SK-N-SH (cell line): Measurements from ENCODE around the gene MYO1E. TPM values are rescaled to one million over a fixed set of nuclear protein-coding genes. Genes with fewer than 3 reads are reported as not detected.

Experiments used
- CTCF ChIA-PET: fragments of 300-600, 350-600 bp; formaldehyde crosslinking; extraction: SDS; loops from one replicate; lab custom pipeline; 2021; lab: Yijun Ruan, JAX
- POLR2A ChIA-PET: fragments of 350-600 bp; sonication (Branson Sonifier 250); formaldehyde crosslinking; extraction: SDS; loops from one replicate; lab custom pipeline; 2020; ENCODE audit warnings: antibody characterized with exemption, inconsistent platforms; lab: Yijun Ruan, JAX
- DNase-seq: peaks from one replicate; pipeline ENCODE4 v3.0.0; 2012
- H2AFZ ChIP-seq: fragments of 200-600 bp; sonication (generic); 2 replicates; pipeline ENCODE4 v1.8.1; 2016; ENCODE audit warnings: antibody characterized with exemption, mild to moderate bottlenecking, low read depth
- H3F3A ChIP-seq: fragments of 200-600 bp; sonication (generic); replicated peaks from 2 replicates; pipeline ENCODE3; 2016; ENCODE audit warnings: antibody characterized with exemption, mild to moderate bottlenecking; ENCODE audit not compliant: insufficient read depth
- H3K27ac ChIP-seq, 2 experiments: fragments of 200-500 bp in 1 of 2; fragments of 200-600 bp in 1 of 2; sonication (Bioruptor generic) in 1 of 2; sonication (generic), shearing (Covaris generic) in 1 of 2; 2 replicates each; pipeline versions ENCODE4 v1.5.1 to v1.6.1; 2014 to 2016; ENCODE audit warnings: low read depth in 2 of 2, inconsistent platforms in 1 of 2, low read length in 1 of 2, mild to moderate bottlenecking in 1 of 2, mixed read lengths in 1 of 2
- H3K27me3 ChIP-seq: fragments of 200-600 bp; sonication (generic), shearing (Covaris generic); 2 replicates; pipeline ENCODE4 v1.6.1; 2016; ENCODE audit warnings: mixed run types; ENCODE audit not compliant: insufficient read depth
- H3K36me3 ChIP-seq, 2 experiments: fragments of 200-500 bp in 1 of 2; fragments of 200-600 bp in 1 of 2; sonication (Bioruptor generic) in 1 of 2; sonication (generic) in 1 of 2; replicated peaks in 1 of 2; 2 replicates each; pipeline versions ENCODE3 to v1.5.1; 2014 to 2016; ENCODE audit warnings: low read length in 1 of 2, mild to moderate bottlenecking in 1 of 2; ENCODE audit not compliant: insufficient read depth in 2 of 2, control insufficient read depth in 1 of 2
- H3K4me1 ChIP-seq, 2 experiments: fragments of 200-500 bp in 1 of 2; fragments of 200-600 bp in 1 of 2; sonication (Bioruptor generic) in 1 of 2; sonication (generic), shearing (Covaris generic) in 1 of 2; 2 replicates each; pipeline versions ENCODE4 v1.5.1 to v1.6.1; 2014 to 2016; ENCODE audit warnings: low read depth in 1 of 2, low read length in 1 of 2, mixed run types in 1 of 2; ENCODE audit not compliant: insufficient read depth in 2 of 2, control insufficient read depth in 1 of 2
- H3K4me2 ChIP-seq: fragments of 200-600 bp; sonication (generic), shearing (Covaris generic); 2 replicates; pipeline ENCODE4 v1.6.1; 2017; ENCODE audit warnings: mixed run types
- H3K4me3 ChIP-seq, 2 experiments: fragments of 200-500 bp in 1 of 2; fragments of 200-600 bp in 1 of 2; sonication (Bioruptor generic) in 1 of 2; sonication (generic), shearing (Covaris generic) in 1 of 2; 2 replicates each; pipeline versions ENCODE4 v1.5.1 to v1.8.1; 2014 to 2016; ENCODE audit warnings: low read depth in 2 of 2, inconsistent platforms in 1 of 2, low read length in 1 of 2, mild to moderate bottlenecking in 1 of 2, mixed read lengths in 1 of 2, moderate library complexity in 1 of 2
- H3K79me2 ChIP-seq: fragments of 200-600 bp; sonication (generic); 2 replicates; pipeline ENCODE4 v1.8.1; 2017; ENCODE audit warnings: mild to moderate bottlenecking; ENCODE audit not compliant: insufficient read depth
- H3K9ac ChIP-seq: fragments of 200-600 bp; sonication (generic); 2 replicates; pipeline ENCODE4 v1.6.1; 2017; ENCODE audit warnings: mixed run types
- H3K9me2 ChIP-seq: fragments of 200-600 bp; sonication (generic); 2 replicates; pipeline ENCODE4 v1.6.1; 2017; ENCODE audit warnings: mixed run types
- H3K9me3 ChIP-seq: fragments of 200-600 bp; sonication (generic); 2 replicates; pipeline ENCODE4 v1.6.1; 2017; ENCODE audit warnings: mixed run types, mild to moderate bottlenecking, moderate library complexity
- H4K20me1 ChIP-seq: fragments of 200-600 bp; sonication (generic); 2 replicates; pipeline ENCODE4 v1.6.1; 2017; ENCODE audit warnings: mild to moderate bottlenecking, mixed run types; ENCODE audit not compliant: insufficient read depth
- CHD2 ChIP-seq: fragments of 150-350 bp; IDR thresholded peaks from 2 replicates; pipeline ENCODE4 v1.6.1; 2018; ENCODE audit warnings: low read length; ENCODE audit not compliant: partially characterized antibody
- ELF1 ChIP-seq: IDR thresholded peaks from 2 replicates; pipeline ENCODE4 v1.4.0; 2012
- EP300 ChIP-seq, 2 experiments: IDR thresholded peaks; 2 replicates each; pipeline versions ENCODE4 v1.4.0 to v1.6.1; 2012; ENCODE audit warnings: borderline replicate concordance in 1 of 2, low read depth in 1 of 2, low read length in 1 of 2
- FOSL2 ChIP-seq: IDR thresholded peaks from 2 replicates; pipeline ENCODE4 v1.4.0; 2012; ENCODE audit warnings: low read depth, mild to moderate bottlenecking, moderate library complexity, borderline replicate concordance
- FOXJ3 ChIP-seq: sonication (generic); formaldehyde crosslinking; IDR thresholded peaks from 2 replicates; pipeline ENCODE4 v1.5.1; 2020; ENCODE audit warnings: mild to moderate bottlenecking, missing genetic modification reagents
- GABPA ChIP-seq: IDR thresholded peaks from 2 replicates; pipeline ENCODE4 v1.4.0; 2012; ENCODE audit warnings: low read depth, mild to moderate bottlenecking
- GATA2 ChIP-seq: sonication (generic); formaldehyde crosslinking; IDR thresholded peaks from 2 replicates; pipeline ENCODE4 v1.5.0; 2020; ENCODE audit warnings: mild to moderate bottlenecking, missing genetic modification reagents
- JUND ChIP-seq: IDR thresholded peaks from 2 replicates; pipeline ENCODE4 v1.4.0; 2012
- MEF2A ChIP-seq: IDR thresholded peaks from 2 replicates; pipeline ENCODE4 v1.4.0; 2012; ENCODE audit warnings: low read depth, borderline replicate concordance
- NRF1 ChIP-seq: IDR thresholded peaks from 2 replicates; pipeline ENCODE4 v1.6.1; 2012; ENCODE audit warnings: low read depth, mild to moderate bottlenecking, low read length
- RAD21 ChIP-seq: IDR thresholded peaks from 2 replicates; pipeline ENCODE4 v1.6.1; 2012; ENCODE audit warnings: mild to moderate bottlenecking, low read length
- RCOR1 ChIP-seq: fragments of 150-350 bp; IDR thresholded peaks from 2 replicates; pipeline ENCODE4 v1.6.1; 2017; ENCODE audit warnings: antibody characterized with exemption, low read length
- RXRA ChIP-seq: IDR thresholded peaks from 2 replicates; pipeline ENCODE4 v1.4.0; 2012; ENCODE audit warnings: low read depth, mild to moderate bottlenecking, borderline replicate concordance
- SIN3A ChIP-seq: IDR thresholded peaks from 2 replicates; pipeline ENCODE4 v1.6.1; 2012; ENCODE audit warnings: low read depth, mild to moderate bottlenecking, low read length, moderate library complexity, borderline replicate concordance
- WGBS: methylation state at CpG from one replicate; pipeline ENCODE4 v1.1.6; 2017; ENCODE audit warnings: low lambda C conversion rate; 5-methylcytosine and 5-hydroxymethylcytosine counted together
- polyA plus RNA-seq, 3 experiments: library from polyadenylated mRNA; depleted of rRNA; stranded (reverse); fragments of >200 nt; gene quantifications; 2 replicates each; pipeline ENCODE4 v1.2.3, GENCODE V29; 2012
- TF ChIP-seq, protein P1 (sequence below): fragments of 150-350 bp; IDR thresholded peaks from 2 replicates; pipeline ENCODE4 v1.6.1; 2017; ENCODE audit warnings: antibody characterized with exemption, low read length, low read depth, borderline replicate concordance
- TF ChIP-seq, protein P2 (sequence below): fragments of 150-350 bp; IDR thresholded peaks from 2 replicates; pipeline ENCODE4 v1.6.1; 2016; ENCODE audit warnings: mild to moderate bottlenecking, low read depth, low read length
- TF ChIP-seq, protein P3 (sequence below): IDR thresholded peaks from 2 replicates; pipeline ENCODE4 v1.4.0; 2012; ENCODE audit warnings: low read depth, borderline replicate concordance
- TF ChIP-seq, protein P4 (sequence below): IDR thresholded peaks from 2 replicates; pipeline ENCODE4 v1.4.0; 2012; ENCODE audit warnings: low read depth, borderline replicate concordance
- TF ChIP-seq, protein P5 (sequence below): IDR thresholded peaks from 2 replicates; pipeline ENCODE4; 2012

Gene MYO1E
- polyA plus RNA-seq, 1 of the 3 experiments (the other 2 are of a cell fraction) = 9.7 TPM

DNA sequence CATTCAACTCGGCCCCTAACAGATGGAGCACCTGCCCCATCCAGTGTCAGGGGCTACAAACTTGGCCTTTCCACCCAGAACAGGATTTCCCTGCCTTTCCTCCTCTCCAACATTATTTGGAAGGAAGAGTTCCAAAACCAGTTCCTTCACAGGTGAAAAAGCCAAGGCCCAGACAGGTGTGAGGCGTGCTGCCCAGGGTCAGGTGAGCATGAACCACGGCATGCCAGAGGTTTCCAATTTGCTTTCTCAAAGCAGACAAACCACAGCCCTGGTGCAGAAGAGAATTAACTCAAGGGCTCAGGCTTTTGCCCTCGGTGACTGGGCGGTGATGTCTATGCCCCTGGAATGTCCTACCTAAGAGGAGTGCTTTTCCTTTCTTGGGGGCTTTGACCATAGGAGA is 122.9 kb downstream of the MYO1E start:
- H3K79me2 ChIP-seq = no peaks in the 10 kb centered on the region
- H3K4me2 ChIP-seq = no peak overlapping the region
- no peaks in the 10 kb centered on the region for H3K27me3 ChIP-seq
- no peak overlapping the region for H3K27ac ChIP-seq
- no peaks in the 10 kb centered on the region for H3K9me2 ChIP-seq
- CTCF ChIA-PET = no interaction called here
- H3K9ac ChIP-seq = no peak overlapping the region
- H2AFZ ChIP-seq = no peak overlapping the region
- H3F3A ChIP-seq = no peaks in the 10 kb centered on the region
- POLR2A ChIA-PET = no interaction called here
- H3K9me3 ChIP-seq = no peaks in the 10 kb centered on the region
- no peak for DNase-seq
- TF ChIP-seq CHD2 = no peak
- no peak for TF ChIP-seq MEF2A
- TF ChIP-seq FOXJ3 (CRISPR knock-in tag) = no peak
- TF ChIP-seq RCOR1 = no peak
- TF ChIP-seq JUND = no peak
- no peak for TF ChIP-seq ELF1
- no peak for TF ChIP-seq SIN3A
- TF ChIP-seq NRF1 = no peak
- TF ChIP-seq, protein P1, sequence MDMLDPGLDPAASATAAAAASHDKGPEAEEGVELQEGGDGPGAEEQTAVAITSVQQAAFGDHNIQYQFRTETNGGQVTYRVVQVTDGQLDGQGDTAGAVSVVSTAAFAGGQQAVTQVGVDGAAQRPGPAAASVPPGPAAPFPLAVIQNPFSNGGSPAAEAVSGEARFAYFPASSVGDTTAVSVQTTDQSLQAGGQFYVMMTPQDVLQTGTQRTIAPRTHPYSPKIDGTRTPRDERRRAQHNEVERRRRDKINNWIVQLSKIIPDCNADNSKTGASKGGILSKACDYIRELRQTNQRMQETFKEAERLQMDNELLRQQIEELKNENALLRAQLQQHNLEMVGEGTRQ = no peak
- TF ChIP-seq, protein P2, sequence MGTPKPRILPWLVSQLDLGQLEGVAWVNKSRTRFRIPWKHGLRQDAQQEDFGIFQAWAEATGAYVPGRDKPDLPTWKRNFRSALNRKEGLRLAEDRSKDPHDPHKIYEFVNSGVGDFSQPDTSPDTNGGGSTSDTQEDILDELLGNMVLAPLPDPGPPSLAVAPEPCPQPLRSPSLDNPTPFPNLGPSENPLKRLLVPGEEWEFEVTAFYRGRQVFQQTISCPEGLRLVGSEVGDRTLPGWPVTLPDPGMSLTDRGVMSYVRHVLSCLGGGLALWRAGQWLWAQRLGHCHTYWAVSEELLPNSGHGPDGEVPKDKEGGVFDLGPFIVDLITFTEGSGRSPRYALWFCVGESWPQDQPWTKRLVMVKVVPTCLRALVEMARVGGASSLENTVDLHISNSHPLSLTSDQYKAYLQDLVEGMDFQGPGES = no peak
- TF ChIP-seq, protein P3, sequence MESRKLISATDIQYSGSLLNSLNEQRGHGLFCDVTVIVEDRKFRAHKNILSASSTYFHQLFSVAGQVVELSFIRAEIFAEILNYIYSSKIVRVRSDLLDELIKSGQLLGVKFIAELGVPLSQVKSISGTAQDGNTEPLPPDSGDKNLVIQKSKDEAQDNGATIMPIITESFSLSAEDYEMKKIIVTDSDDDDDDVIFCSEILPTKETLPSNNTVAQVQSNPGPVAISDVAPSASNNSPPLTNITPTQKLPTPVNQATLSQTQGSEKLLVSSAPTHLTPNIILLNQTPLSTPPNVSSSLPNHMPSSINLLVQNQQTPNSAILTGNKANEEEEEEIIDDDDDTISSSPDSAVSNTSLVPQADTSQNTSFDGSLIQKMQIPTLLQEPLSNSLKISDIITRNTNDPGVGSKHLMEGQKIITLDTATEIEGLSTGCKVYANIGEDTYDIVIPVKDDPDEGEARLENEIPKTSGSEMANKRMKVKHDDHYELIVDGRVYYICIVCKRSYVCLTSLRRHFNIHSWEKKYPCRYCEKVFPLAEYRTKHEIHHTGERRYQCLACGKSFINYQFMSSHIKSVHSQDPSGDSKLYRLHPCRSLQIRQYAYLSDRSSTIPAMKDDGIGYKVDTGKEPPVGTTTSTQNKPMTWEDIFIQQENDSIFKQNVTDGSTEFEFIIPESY = no peak
- TF ChIP-seq EP300 (IDR thresholded peaks at IDR 0.05; ENCODE audit: borderline replicate concordance in 1 of 2, low read depth in 1 of 2, low read length in 1 of 2) = no peak
- TF ChIP-seq GABPA = no peak
- TF ChIP-seq, protein P4, sequence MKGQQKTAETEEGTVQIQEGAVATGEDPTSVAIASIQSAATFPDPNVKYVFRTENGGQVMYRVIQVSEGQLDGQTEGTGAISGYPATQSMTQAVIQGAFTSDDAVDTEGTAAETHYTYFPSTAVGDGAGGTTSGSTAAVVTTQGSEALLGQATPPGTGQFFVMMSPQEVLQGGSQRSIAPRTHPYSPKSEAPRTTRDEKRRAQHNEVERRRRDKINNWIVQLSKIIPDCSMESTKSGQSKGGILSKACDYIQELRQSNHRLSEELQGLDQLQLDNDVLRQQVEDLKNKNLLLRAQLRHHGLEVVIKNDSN = no peak
- no peak for TF ChIP-seq RXRA
- no peak for TF ChIP-seq RAD21
- no peak for TF ChIP-seq FOSL2
- TF ChIP-seq, protein P5, sequence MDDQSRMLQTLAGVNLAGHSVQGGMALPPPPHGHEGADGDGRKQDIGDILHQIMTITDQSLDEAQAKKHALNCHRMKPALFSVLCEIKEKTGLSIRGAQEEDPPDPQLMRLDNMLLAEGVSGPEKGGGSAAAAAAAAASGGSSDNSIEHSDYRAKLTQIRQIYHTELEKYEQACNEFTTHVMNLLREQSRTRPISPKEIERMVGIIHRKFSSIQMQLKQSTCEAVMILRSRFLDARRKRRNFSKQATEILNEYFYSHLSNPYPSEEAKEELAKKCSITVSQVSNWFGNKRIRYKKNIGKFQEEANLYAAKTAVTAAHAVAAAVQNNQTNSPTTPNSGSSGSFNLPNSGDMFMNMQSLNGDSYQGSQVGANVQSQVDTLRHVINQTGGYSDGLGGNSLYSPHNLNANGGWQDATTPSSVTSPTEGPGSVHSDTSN = no peak
- no peak for TF ChIP-seq GATA2 (CRISPR knock-in tag)
- H3K4me1 ChIP-seq = no peaks in the 10 kb centered on the region
- peaks cover 0 to 6% of the 10 kb centered on the region in 2 experiments for H3K36me3 ChIP-seq
- WGBS = 94% methylated on average over 5 of the region's 5 CpGs
- H3K4me3 ChIP-seq = no peak overlapping the region
- H4K20me1 ChIP-seq = no peaks in the 10 kb centered on the region
